Ishikawa (cell line): Measurements from ENCODE around the gene FADS6.

Experiments used
- CEBPB ChIP-seq: IDR thresholded peaks from 2 replicates; pipeline ENCODE4 v1.6.1; 2012
- CREB1 ChIP-seq: IDR thresholded peaks from 2 replicates; pipeline ENCODE4 v1.6.1; 2012; ENCODE audit warnings: low read depth
- EGR1 ChIP-seq: IDR thresholded peaks from 2 replicates; pipeline ENCODE4 v1.6.1; 2012
- EP300 ChIP-seq: IDR thresholded peaks from 2 replicates; pipeline ENCODE4 v1.6.1; 2012; ENCODE audit warnings: borderline replicate concordance
- FOXM1 ChIP-seq: IDR thresholded peaks from 2 replicates; pipeline ENCODE4 v1.6.1; 2012; ENCODE audit warnings: low read depth, borderline replicate concordance
- MAX ChIP-seq: IDR thresholded peaks from 2 replicates; pipeline ENCODE4 v1.6.1; 2012
- NFIC ChIP-seq: IDR thresholded peaks from 2 replicates; pipeline ENCODE4 v1.6.1; 2012
- RAD21 ChIP-seq: IDR thresholded peaks from 2 replicates; pipeline ENCODE4 v1.6.1; 2012; ENCODE audit warnings: low read depth
- TAF1 ChIP-seq: IDR thresholded peaks from 2 replicates; pipeline ENCODE4 v1.6.1; 2012; ENCODE audit warnings: low read depth, mild to moderate bottlenecking
- TCF12 ChIP-seq: IDR thresholded peaks from 2 replicates; pipeline ENCODE4 v1.6.1; 2012; ENCODE audit warnings: low read depth
- TEAD4 ChIP-seq: IDR thresholded peaks from 2 replicates; pipeline ENCODE4 v1.6.1; 2012
- YY1 ChIP-seq: IDR thresholded peaks from 2 replicates; pipeline ENCODE4 v1.6.1; 2012; ENCODE audit warnings: low read depth
- ZBTB7A ChIP-seq: IDR thresholded peaks from 2 replicates; pipeline ENCODE4 v1.6.1; 2012; ENCODE audit warnings: low read depth
- TF ChIP-seq, protein P1 (sequence below): IDR thresholded peaks from 2 replicates; pipeline ENCODE4 v1.6.1; 2012; ENCODE audit warnings: low read depth, mild to moderate bottlenecking
- TF ChIP-seq, protein P2 (sequence below): IDR thresholded peaks from 2 replicates; pipeline ENCODE4 v1.6.1; 2012

The FADS6 gene

GRCh38 chr17:74875155-74875976, 18.1 kb downstream of the FADS6 start:
- TF ChIP-seq FOXM1 (no peak), MAX (no peak), YY1 (no peak), NFIC (no peak), CEBPB (no peak)

GRCh38 chr17:74874615-74875037, 18.8 kb downstream of the FADS6 start:
- TF ChIP-seq NFIC, result no peak
- TF ChIP-seq YY1, result no peak
- TF ChIP-seq TEAD4, result no peak
- no peak for TF ChIP-seq EP300
- TF ChIP-seq EGR1, result no peak
- no peak for TF ChIP-seq CREB1
- no peak for TF ChIP-seq TCF12
- TF ChIP-seq MAX, result no peak
- TF ChIP-seq TAF1, result no peak
- TF ChIP-seq CEBPB, result no peak
- no peak for TF ChIP-seq FOXM1
- TF ChIP-seq RAD21, result no peak
- TF ChIP-seq ZBTB7A, result no peak
- TF ChIP-seq, protein P1, sequence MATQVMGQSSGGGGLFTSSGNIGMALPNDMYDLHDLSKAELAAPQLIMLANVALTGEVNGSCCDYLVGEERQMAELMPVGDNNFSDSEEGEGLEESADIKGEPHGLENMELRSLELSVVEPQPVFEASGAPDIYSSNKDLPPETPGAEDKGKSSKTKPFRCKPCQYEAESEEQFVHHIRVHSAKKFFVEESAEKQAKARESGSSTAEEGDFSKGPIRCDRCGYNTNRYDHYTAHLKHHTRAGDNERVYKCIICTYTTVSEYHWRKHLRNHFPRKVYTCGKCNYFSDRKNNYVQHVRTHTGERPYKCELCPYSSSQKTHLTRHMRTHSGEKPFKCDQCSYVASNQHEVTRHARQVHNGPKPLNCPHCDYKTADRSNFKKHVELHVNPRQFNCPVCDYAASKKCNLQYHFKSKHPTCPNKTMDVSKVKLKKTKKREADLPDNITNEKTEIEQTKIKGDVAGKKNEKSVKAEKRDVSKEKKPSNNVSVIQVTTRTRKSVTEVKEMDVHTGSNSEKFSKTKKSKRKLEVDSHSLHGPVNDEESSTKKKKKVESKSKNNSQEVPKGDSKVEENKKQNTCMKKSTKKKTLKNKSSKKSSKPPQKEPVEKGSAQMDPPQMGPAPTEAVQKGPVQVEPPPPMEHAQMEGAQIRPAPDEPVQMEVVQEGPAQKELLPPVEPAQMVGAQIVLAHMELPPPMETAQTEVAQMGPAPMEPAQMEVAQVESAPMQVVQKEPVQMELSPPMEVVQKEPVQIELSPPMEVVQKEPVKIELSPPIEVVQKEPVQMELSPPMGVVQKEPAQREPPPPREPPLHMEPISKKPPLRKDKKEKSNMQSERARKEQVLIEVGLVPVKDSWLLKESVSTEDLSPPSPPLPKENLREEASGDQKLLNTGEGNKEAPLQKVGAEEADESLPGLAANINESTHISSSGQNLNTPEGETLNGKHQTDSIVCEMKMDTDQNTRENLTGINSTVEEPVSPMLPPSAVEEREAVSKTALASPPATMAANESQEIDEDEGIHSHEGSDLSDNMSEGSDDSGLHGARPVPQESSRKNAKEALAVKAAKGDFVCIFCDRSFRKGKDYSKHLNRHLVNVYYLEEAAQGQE, result no peak
- TF ChIP-seq, protein P2, sequence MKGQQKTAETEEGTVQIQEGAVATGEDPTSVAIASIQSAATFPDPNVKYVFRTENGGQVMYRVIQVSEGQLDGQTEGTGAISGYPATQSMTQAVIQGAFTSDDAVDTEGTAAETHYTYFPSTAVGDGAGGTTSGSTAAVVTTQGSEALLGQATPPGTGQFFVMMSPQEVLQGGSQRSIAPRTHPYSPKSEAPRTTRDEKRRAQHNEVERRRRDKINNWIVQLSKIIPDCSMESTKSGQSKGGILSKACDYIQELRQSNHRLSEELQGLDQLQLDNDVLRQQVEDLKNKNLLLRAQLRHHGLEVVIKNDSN, result no peak

- no peak for TF ChIP-seq NFIC
Observed at GRCh38 chr17:74873874-74874614, 19.4 kb downstream of the FADS6 start.

GRCh38 chr17:74873037-74873873, 20.2 kb downstream of the FADS6 start:
- TF ChIP-seq, protein P2, result peak; percentile 99
- TF ChIP-seq CREB1 (peak; percentile 100), NFIC (no peak), TEAD4 (peak; percentile 41; the same call in 1 of the 2 replicates), EP300 (no peak), EGR1 (peak; percentile 19; the same call in 1 of the 2 replicates), RAD21 (no peak), ZBTB7A (0 out of 2 replicates have a peak, but pooled peaks have one; percentile 31), FOXM1 (0 out of 2 replicates have a peak, but pooled peaks have one; percentile 12), TAF1 (peak; percentile 84), MAX (peak; percentile 87), TCF12 (peak; percentile 65; the same call in 1 of the 2 replicates), CEBPB (peak; percentile 88), YY1 (no peak)
- TF ChIP-seq, protein P1, result peak; percentile 40; the same call in 1 of the 2 replicates
